Measurements from ENCODE around the gene RFX7. TPM values are rescaled to one million over a fixed set of nuclear protein-coding genes. Genes with fewer than 3 reads are reported as not detected.

Gene RFX7
- total RNA-seq, 2 donors from 2014 or later: 4.4 to 5.9 TPM

- H3K4me3 ChIP-seq: no peak overlapping the region
- no peak for DNase-seq (ENCODE audit: low spot score)
- H3K27ac ChIP-seq: no peak overlapping the region
- H3K27me3 ChIP-seq: no peaks in the 10 kb centered on the region
- TF ChIP-seq CTCF (IDR thresholded peaks at IDR 0.05): no peak
- peaks cover 37% of the 10 kb centered on the region for H3K36me3 ChIP-seq
- H3K4me1 ChIP-seq: no peaks in the 10 kb centered on the region
- H3K9me3 ChIP-seq: no peaks in the 10 kb centered on the region
These were observed 148.3 kb downstream of the RFX7 start for GRCh38 chr15:56095406-56095805.

GRCh38 chr15:56094171-56094570 lies 149.5 kb downstream of the RFX7 start:
- DNase-seq (ENCODE audit: low spot score): no peak
- no peak for TF ChIP-seq CTCF (IDR thresholded peaks at IDR 0.05)
- H3K4me1 ChIP-seq: no peaks in the 10 kb centered on the region
- H3K27me3 ChIP-seq: no peaks in the 10 kb centered on the region
- no peaks in the 10 kb centered on the region for H3K9me3 ChIP-seq
- H3K36me3 ChIP-seq: peaks cover 37% of the 10 kb centered on the region
- H3K4me3 ChIP-seq: no peak overlapping the region
- H3K27ac ChIP-seq: no peak overlapping the region

- no peak for TF ChIP-seq CTCF (IDR thresholded peaks at IDR 0.05)
- H3K4me1 ChIP-seq: no peaks in the 10 kb centered on the region
- DNase-seq (ENCODE audit: low spot score): no peak
- H3K27ac ChIP-seq: no peak overlapping the region
- H3K4me3 ChIP-seq: no peak overlapping the region
- no peaks in the 10 kb centered on the region for H3K27me3 ChIP-seq
- H3K36me3 ChIP-seq: peaks cover 2% of the 10 kb centered on the region
- no peaks in the 10 kb centered on the region for H3K9me3 ChIP-seq
These were observed 155.3 kb downstream of the RFX7 start for GRCh38 chr15:56088389-56088788.

GRCh38 chr15:56086566-56086965 lies 157.1 kb downstream of the RFX7 start:
- no peak overlapping the region for H3K4me3 ChIP-seq
- no peak for DNase-seq (ENCODE audit: low spot score)
- TF ChIP-seq CTCF (IDR thresholded peaks at IDR 0.05): no peak
- H3K9me3 ChIP-seq: no peaks in the 10 kb centered on the region
- no peaks in the 10 kb centered on the region for H3K36me3 ChIP-seq
- no peaks in the 10 kb centered on the region for H3K27me3 ChIP-seq
- H3K27ac ChIP-seq: no peak overlapping the region
- no peaks in the 10 kb centered on the region for H3K4me1 ChIP-seq

- no peaks in the 10 kb centered on the region for H3K27me3 ChIP-seq
These were observed 161.4 kb downstream of the RFX7 start for GRCh38 chr15:56082263-56082761.

More at GRCh38 chr15:56082263-56082761, 161.4 kb downstream of the RFX7 start:
- Histone ChIP-seq H3K4me3 (no peak overlapping the region), H3K4me1 (no peaks in the 10 kb centered on the region), H3K9me3 (no peaks in the 10 kb centered on the region), H3K27ac (no peak overlapping the region), H3K36me3 (no peaks in the 10 kb centered on the region)
- DNase-seq (ENCODE audit: low spot score): no peak
- no peak for TF ChIP-seq CTCF (IDR thresholded peaks at IDR 0.05)
